Liver (tissue), 9 donors: ENCODE data around the gene DIP2C. TPM values are rescaled to one million over a fixed set of nuclear protein-coding genes. Genes with fewer than 3 reads are reported as not detected.

Experiments
- DNase-seq: peaks from one replicate; pipeline ENCODE4 v3.0.0-alpha.2; 2017; ENCODE audit warnings: low spot score
- H3K27ac ChIP-seq, 2 donors: one replicate each; pipeline ENCODE4 v1.7.0; 2013; ENCODE audit warnings: inconsistent platforms in 2 of 2, low read length in 2 of 2, control low read depth in 1 of 2, low read depth in 1 of 2, mild to moderate bottlenecking in 1 of 2
- H3K27me3 ChIP-seq, 4 donors: one replicate each; pipeline versions ENCODE4 v1.6.1 to v1.7.0; 2013; ENCODE audit warnings: low read length in 3 of 4, inconsistent platforms in 1 of 4, mild to moderate bottlenecking in 1 of 4, moderate library complexity in 1 of 4; ENCODE audit not compliant: control insufficient read depth in 4 of 4, insufficient read depth in 4 of 4
- H3K36me3 ChIP-seq, 4 donors: one replicate each; pipeline versions ENCODE4 v1.6.1 to v1.7.0; 2013; ENCODE audit warnings: low read length in 3 of 4, mild to moderate bottlenecking in 3 of 4, low read depth in 1 of 4, moderate library complexity in 1 of 4; ENCODE audit not compliant: control insufficient read depth in 4 of 4, insufficient read depth in 3 of 4
- H3K4me1 ChIP-seq, 4 donors: one replicate each; pipeline versions ENCODE4 v1.6.1 to v1.7.0; 2013; ENCODE audit warnings: low read length in 3 of 4, mild to moderate bottlenecking in 3 of 4, moderate library complexity in 1 of 4; ENCODE audit not compliant: control insufficient read depth in 4 of 4, insufficient read depth in 4 of 4
- H3K4me3 ChIP-seq, 3 donors: one replicate each; pipeline versions ENCODE4 v1.6.1 to v1.7.0; 2013; ENCODE audit warnings: low read length in 3 of 3, control low read depth in 1 of 3, low read depth in 1 of 3, mild to moderate bottlenecking in 1 of 3
- H3K9ac ChIP-seq, 2 donors: one replicate each; pipeline ENCODE4 v1.7.0; 2013; ENCODE audit warnings: low read length in 2 of 2, mild to moderate bottlenecking in 2 of 2, moderate library complexity in 2 of 2, control low read depth in 1 of 2, low read depth in 1 of 2
- H3K9me3 ChIP-seq, 4 donors: one replicate each; pipeline versions ENCODE4 v1.6.1 to v1.7.0; 2013; ENCODE audit warnings: low read length in 3 of 4; ENCODE audit not compliant: control insufficient read depth in 4 of 4
- EGR1 ChIP-seq, 2 donors: IDR thresholded peaks; 2 replicates each; pipeline ENCODE4 v1.6.1; 2016 to 2018; ENCODE audit warnings: antibody characterized with exemption in 2 of 2, low read depth in 2 of 2
- FOXA1 ChIP-seq: IDR thresholded peaks from 2 replicates; pipeline ENCODE4 v1.6.1; 2016; ENCODE audit warnings: antibody characterized with exemption
- FOXA2 ChIP-seq: IDR thresholded peaks from 2 replicates; pipeline ENCODE4 v1.6.1; 2016; ENCODE audit warnings: antibody characterized with exemption
- GABPA ChIP-seq, 2 donors: IDR thresholded peaks in 1 of 2; conservative IDR thresholded peaks in 1 of 2; 2 replicates each; pipeline ENCODE4 v1.6.1; 2016; ENCODE audit warnings: antibody characterized with exemption in 2 of 2, mild to moderate bottlenecking in 1 of 2, moderate library complexity in 1 of 2
- HNF4A ChIP-seq, 2 donors: conservative IDR thresholded peaks; 2 replicates each; pipeline ENCODE4 v1.6.1; 2016; ENCODE audit warnings: antibody characterized with exemption in 2 of 2, mild to moderate bottlenecking in 2 of 2
- HNF4G ChIP-seq: IDR thresholded peaks from 2 replicates; pipeline ENCODE4 v1.6.1; 2016; ENCODE audit warnings: antibody characterized with exemption
- JUND ChIP-seq, 2 donors: IDR thresholded peaks; 2 replicates each; pipeline ENCODE4 v1.6.1; 2016; ENCODE audit warnings: antibody characterized with exemption in 2 of 2
- NR2F2 ChIP-seq: IDR thresholded peaks from 2 replicates; pipeline ENCODE4 v1.6.1; 2016; ENCODE audit warnings: antibody characterized with exemption
- RAD21 ChIP-seq, 2 donors: IDR thresholded peaks; 2 replicates each; pipeline ENCODE4 v1.6.1; 2016; ENCODE audit warnings: antibody characterized with exemption in 2 of 2, mild to moderate bottlenecking in 2 of 2
- RXRA ChIP-seq, 2 donors: IDR thresholded peaks; 2 replicates each; pipeline ENCODE4 v1.6.1; 2017 to 2018; ENCODE audit warnings: antibody characterized with exemption in 2 of 2, mild to moderate bottlenecking in 1 of 2
- SP1 ChIP-seq: IDR thresholded peaks from 2 replicates; pipeline ENCODE4 v1.6.1; 2018; ENCODE audit warnings: antibody characterized with exemption, mild to moderate bottlenecking
- TAF1 ChIP-seq: conservative IDR thresholded peaks from 2 replicates; pipeline ENCODE4 v1.6.1; 2016; ENCODE audit warnings: antibody characterized with exemption, mild to moderate bottlenecking
- YY1 ChIP-seq: IDR thresholded peaks from 2 replicates; pipeline ENCODE4 v1.6.1; 2016; ENCODE audit warnings: antibody characterized with exemption, mild to moderate bottlenecking
- ZBTB33 ChIP-seq: IDR thresholded peaks from 2 replicates; pipeline ENCODE4 v1.6.1; 2016; ENCODE audit warnings: antibody characterized with exemption
- WGBS: extraction: QIAGEN DNeasy Blood & Tissue Kit; methylation state at CpG from one replicate; pipeline ENCODE4 v1.1.7; 2013; 5-methylcytosine and 5-hydroxymethylcytosine counted together
- polyA plus RNA-seq, 2 donors: library from polyadenylated mRNA; stranded (reverse) in 1 of 2; unstranded in 1 of 2; fragments of 200-250 nt in 1 of 2; fragments of >200 nt in 1 of 2; fragmentation: Nextera tagmentation in 1 of 2; extraction: Ambion mirVana in 1 of 2; gene quantifications; one replicate each; pipeline versions ENCODE4 v1.2.1 to v1.2.3, GENCODE V29; 2013 to 2015
- total RNA-seq, 2 donors: library from RNA; depleted of rRNA; stranded (reverse); fragments of >200 nt; gene quantifications; one replicate each; pipeline ENCODE4 v1.2.3, GENCODE V29; 2014
- TF ChIP-seq, protein P1 (sequence below): fragments of 150-350 bp; IDR thresholded peaks from 2 replicates; pipeline ENCODE4 v1.5.1; 2017; ENCODE audit warnings: improper control_type of control experiment, low read depth, low read length; ENCODE audit not compliant: missing input control
- TF ChIP-seq, protein P2 (sequence below): IDR thresholded peaks from 2 replicates; pipeline ENCODE4 v1.6.1; 2016; ENCODE audit warnings: antibody characterized with exemption
- TF ChIP-seq, protein P3 (sequence below): IDR thresholded peaks from 2 replicates; pipeline ENCODE4 v1.6.1; 2016; ENCODE audit warnings: antibody characterized with exemption
- TF ChIP-seq, protein P4 (sequence below): IDR thresholded peaks from 2 replicates; pipeline ENCODE4 v1.6.1; 2016; ENCODE audit warnings: antibody characterized with exemption, mild to moderate bottlenecking
- donor health status: healthy.
- donor health status: healthy.
- donor health status: healthy.
- donor health status: healthy.
- donor health status: healthy.

DIP2C gene
- total and polyA plus RNA-seq, 4 donors: 4.2 to 12.2 (median 5.7) TPM

DNA sequence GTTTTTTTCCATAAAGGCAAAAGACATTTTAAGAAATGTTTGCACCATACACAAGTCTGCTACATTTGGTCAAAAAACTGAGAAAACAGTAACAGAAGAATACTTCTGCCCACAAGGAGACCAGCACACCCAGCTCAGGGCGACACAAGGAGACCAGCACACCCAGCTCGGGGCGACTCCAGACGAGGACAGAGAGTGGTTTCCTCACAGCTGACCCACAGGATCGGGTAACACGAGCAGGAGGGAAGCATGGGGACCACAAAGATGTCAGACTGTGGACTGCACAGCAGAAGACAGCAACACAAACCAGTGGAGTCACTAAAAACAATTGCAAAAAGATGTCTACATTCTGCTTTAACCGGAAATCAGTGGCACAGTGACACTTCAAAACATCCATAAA lies 237.6 kb downstream of the DIP2C start:
- H3K9me3 ChIP-seq: no peaks in the 10 kb centered on the region
- WGBS: 93% methylated on average over 7 of the region's 7 CpGs
- TF ChIP-seq, protein P1, sequence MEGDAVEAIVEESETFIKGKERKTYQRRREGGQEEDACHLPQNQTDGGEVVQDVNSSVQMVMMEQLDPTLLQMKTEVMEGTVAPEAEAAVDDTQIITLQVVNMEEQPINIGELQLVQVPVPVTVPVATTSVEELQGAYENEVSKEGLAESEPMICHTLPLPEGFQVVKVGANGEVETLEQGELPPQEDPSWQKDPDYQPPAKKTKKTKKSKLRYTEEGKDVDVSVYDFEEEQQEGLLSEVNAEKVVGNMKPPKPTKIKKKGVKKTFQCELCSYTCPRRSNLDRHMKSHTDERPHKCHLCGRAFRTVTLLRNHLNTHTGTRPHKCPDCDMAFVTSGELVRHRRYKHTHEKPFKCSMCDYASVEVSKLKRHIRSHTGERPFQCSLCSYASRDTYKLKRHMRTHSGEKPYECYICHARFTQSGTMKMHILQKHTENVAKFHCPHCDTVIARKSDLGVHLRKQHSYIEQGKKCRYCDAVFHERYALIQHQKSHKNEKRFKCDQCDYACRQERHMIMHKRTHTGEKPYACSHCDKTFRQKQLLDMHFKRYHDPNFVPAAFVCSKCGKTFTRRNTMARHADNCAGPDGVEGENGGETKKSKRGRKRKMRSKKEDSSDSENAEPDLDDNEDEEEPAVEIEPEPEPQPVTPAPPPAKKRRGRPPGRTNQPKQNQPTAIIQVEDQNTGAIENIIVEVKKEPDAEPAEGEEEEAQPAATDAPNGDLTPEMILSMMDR: no peak
- TF ChIP-seq YY1 (no peak), SP1 (no peak), FOXA1 (no peak), RXRA (IDR thresholded peaks at IDR 0.05) (no peak), GABPA (IDR thresholded peaks at IDR 0.05 in 1 of 2, conservative IDR thresholded peaks at IDR 0.05 in 1 of 2) (no peak), ZBTB33 (no peak), HNF4G (no peak), TAF1 (no peak), FOXA2 (no peak), HNF4A (conservative IDR thresholded peaks at IDR 0.05) (no peak), JUND (IDR thresholded peaks at IDR 0.05) (no peak)
- TF ChIP-seq, protein P2, sequence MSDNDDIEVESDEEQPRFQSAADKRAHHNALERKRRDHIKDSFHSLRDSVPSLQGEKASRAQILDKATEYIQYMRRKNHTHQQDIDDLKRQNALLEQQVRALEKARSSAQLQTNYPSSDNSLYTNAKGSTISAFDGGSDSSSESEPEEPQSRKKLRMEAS: no peak
- TF ChIP-seq, protein P3, sequence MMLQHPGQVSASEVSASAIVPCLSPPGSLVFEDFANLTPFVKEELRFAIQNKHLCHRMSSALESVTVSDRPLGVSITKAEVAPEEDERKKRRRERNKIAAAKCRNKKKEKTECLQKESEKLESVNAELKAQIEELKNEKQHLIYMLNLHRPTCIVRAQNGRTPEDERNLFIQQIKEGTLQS: no peak
- no peaks in the 10 kb centered on the region for H3K4me1 ChIP-seq
- no peaks in the 10 kb centered on the region for H3K27me3 ChIP-seq
- no peak for DNase-seq
- H3K36me3 ChIP-seq: no peaks in the 10 kb centered on the region
- H3K9ac ChIP-seq: no peak overlapping the region
- H3K27ac ChIP-seq: no peak overlapping the region
- H3K4me3 ChIP-seq: no peak overlapping the region

DNA sequence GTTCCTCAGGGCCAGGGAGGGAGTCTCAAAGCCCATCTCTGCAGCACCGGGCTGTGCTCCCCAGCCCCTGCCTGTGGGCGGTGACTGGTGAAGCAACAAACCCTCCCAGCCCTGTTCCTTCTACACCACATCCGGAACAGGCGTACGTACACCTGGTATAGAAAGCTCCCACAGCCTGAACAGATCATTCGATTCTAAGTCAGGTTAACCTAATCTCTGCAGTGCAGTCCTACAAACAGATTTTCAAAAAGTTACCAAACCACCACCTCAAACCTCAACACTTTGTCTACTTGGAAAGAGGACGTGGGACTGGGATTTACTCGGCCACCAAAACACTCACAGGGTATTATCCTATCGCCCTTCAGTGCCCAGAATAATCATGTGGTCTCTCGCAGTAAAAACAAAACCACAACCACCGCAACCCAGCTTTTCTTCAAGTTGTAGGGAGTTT lies 238.4 kb downstream of the DIP2C start:
- Histone ChIP-seq H3K9ac (no peak overlapping the region), H3K4me1 (no peaks in the 10 kb centered on the region), H3K27ac (no peak overlapping the region), H3K4me3 (no peak overlapping the region), H3K9me3 (no peaks in the 10 kb centered on the region), H3K27me3 (no peaks in the 10 kb centered on the region), H3K36me3 (no peaks in the 10 kb centered on the region)
- WGBS: 77% methylated on average over 11 of the region's 11 CpGs
- TF ChIP-seq, protein P3: no peak
- TF ChIP-seq NR2F2: no peak
- TF ChIP-seq, protein P4, sequence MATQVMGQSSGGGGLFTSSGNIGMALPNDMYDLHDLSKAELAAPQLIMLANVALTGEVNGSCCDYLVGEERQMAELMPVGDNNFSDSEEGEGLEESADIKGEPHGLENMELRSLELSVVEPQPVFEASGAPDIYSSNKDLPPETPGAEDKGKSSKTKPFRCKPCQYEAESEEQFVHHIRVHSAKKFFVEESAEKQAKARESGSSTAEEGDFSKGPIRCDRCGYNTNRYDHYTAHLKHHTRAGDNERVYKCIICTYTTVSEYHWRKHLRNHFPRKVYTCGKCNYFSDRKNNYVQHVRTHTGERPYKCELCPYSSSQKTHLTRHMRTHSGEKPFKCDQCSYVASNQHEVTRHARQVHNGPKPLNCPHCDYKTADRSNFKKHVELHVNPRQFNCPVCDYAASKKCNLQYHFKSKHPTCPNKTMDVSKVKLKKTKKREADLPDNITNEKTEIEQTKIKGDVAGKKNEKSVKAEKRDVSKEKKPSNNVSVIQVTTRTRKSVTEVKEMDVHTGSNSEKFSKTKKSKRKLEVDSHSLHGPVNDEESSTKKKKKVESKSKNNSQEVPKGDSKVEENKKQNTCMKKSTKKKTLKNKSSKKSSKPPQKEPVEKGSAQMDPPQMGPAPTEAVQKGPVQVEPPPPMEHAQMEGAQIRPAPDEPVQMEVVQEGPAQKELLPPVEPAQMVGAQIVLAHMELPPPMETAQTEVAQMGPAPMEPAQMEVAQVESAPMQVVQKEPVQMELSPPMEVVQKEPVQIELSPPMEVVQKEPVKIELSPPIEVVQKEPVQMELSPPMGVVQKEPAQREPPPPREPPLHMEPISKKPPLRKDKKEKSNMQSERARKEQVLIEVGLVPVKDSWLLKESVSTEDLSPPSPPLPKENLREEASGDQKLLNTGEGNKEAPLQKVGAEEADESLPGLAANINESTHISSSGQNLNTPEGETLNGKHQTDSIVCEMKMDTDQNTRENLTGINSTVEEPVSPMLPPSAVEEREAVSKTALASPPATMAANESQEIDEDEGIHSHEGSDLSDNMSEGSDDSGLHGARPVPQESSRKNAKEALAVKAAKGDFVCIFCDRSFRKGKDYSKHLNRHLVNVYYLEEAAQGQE: no peak
- no peak for TF ChIP-seq HNF4G
- TF ChIP-seq SP1: no peak
- no peak for TF ChIP-seq EGR1 (IDR thresholded peaks at IDR 0.05; ENCODE audit: low read depth in 2 of 2)
- TF ChIP-seq RAD21 (IDR thresholded peaks at IDR 0.05): no peak
- no peak for TF ChIP-seq GABPA (IDR thresholded peaks at IDR 0.05 in 1 of 2, conservative IDR thresholded peaks at IDR 0.05 in 1 of 2)
- no peak for TF ChIP-seq HNF4A (conservative IDR thresholded peaks at IDR 0.05)
- no peak for TF ChIP-seq RXRA (IDR thresholded peaks at IDR 0.05)
- no peak for TF ChIP-seq YY1
- TF ChIP-seq, protein P1: no peak
- TF ChIP-seq FOXA2: no peak
- TF ChIP-seq ZBTB33: no peak
- TF ChIP-seq TAF1: no peak
- TF ChIP-seq JUND (IDR thresholded peaks at IDR 0.05): no peak
- TF ChIP-seq, protein P2: no peak
- DNase-seq: no peak
